Esophagus squamous epithelium (tissue), 4 donors: ENCODE results near the gene OR10AD1.

Experiments
- POLR2A ChIP-seq, 4 donors: fragments of 450-650 bp; IDR thresholded peaks; one replicate each; pipeline ENCODE4 v1.6.1; 2017; ENCODE audit warnings: antibody characterized with exemption in 4 of 4, mild to moderate bottlenecking in 4 of 4, moderate library complexity in 3 of 4
- TF ChIP-seq, protein P1 (sequence below), 6 experiments: fragments of 450-650 bp in 4 of 6; fragments of 200-600 bp in 2 of 6; sonication (generic) in 2 of 6; IDR thresholded peaks; one replicate each; pipeline ENCODE4 v1.5.1; 2016 to 2019; ENCODE audit warnings: antibody characterized with exemption in 6 of 6, mild to moderate bottlenecking in 4 of 6, moderate library complexity in 4 of 6

DNA sequence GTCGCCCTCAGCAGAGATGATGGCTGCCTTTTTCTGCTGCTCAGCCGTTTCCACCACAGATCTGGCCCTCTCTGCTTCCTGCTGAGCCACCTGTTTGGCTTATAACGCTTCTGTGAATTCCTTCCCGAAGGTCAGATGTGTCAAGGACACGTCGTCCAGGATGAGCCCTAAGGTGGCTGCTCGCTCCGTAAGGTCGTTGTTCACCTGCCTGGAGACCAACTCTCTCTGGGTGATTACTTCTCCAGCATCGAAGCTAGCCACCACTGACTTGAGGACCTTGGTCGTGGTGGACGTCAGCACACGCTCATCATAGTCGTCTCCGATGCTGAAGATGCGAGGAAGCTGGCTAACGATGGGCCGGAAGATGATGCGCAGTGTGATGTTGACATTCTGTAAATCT lies 34.1 kb downstream of the OR10AD1 start:
- TF ChIP-seq, protein P1, sequence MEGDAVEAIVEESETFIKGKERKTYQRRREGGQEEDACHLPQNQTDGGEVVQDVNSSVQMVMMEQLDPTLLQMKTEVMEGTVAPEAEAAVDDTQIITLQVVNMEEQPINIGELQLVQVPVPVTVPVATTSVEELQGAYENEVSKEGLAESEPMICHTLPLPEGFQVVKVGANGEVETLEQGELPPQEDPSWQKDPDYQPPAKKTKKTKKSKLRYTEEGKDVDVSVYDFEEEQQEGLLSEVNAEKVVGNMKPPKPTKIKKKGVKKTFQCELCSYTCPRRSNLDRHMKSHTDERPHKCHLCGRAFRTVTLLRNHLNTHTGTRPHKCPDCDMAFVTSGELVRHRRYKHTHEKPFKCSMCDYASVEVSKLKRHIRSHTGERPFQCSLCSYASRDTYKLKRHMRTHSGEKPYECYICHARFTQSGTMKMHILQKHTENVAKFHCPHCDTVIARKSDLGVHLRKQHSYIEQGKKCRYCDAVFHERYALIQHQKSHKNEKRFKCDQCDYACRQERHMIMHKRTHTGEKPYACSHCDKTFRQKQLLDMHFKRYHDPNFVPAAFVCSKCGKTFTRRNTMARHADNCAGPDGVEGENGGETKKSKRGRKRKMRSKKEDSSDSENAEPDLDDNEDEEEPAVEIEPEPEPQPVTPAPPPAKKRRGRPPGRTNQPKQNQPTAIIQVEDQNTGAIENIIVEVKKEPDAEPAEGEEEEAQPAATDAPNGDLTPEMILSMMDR (IDR thresholded peaks at IDR 0.05): no peak
- TF ChIP-seq POLR2A (IDR thresholded peaks at IDR 0.05): no peak
